GM18508 (cell line): ENCODE results near the gene TBC1D10A.

ENCODE experiments used
- ATAC-seq: cut with Tn5 transposase; IDR thresholded peaks from one replicate; pipeline ENCODE4 v1.9.1; 2021; ENCODE audit warnings: moderate number of reproducible peaks; ENCODE audit not compliant: insufficient read depth, unreplicated experiment

Gene TBC1D10A

GRCh38 chr22:30273711-30274436 is 52.9 kb downstream of the TBC1D10A start:
- no peak for ATAC-seq

- ATAC-seq = no peak
These were observed 53.8 kb downstream of the TBC1D10A start for GRCh38 chr22:30272781-30273601.

- no peak for ATAC-seq
These were observed 55.9 kb downstream of the TBC1D10A start for GRCh38 chr22:30270832-30271231.

- ATAC-seq = no peak
These were observed 58.4 kb downstream of the TBC1D10A start for GRCh38 chr22:30268331-30268730.

- no peak for ATAC-seq
These were observed 59.1 kb downstream of the TBC1D10A start for GRCh38 chr22:30267382-30268302.

- no peak for ATAC-seq
These were observed 60.0 kb downstream of the TBC1D10A start, which contains the start of gene OSM for GRCh38 chr22:30266445-30267381. Gene OSM, minus strand, starts transcription at chr22:30266851. Its CDS starts 52 bp downstream, at chr22:30266799.

- no peak for ATAC-seq
These were observed 60.8 kb downstream of the TBC1D10A start for GRCh38 chr22:30265823-30266444.

GRCh38 chr22:30265131-30265720 is 61.5 kb downstream of the TBC1D10A start:
- ATAC-seq = no peak

- no peak for ATAC-seq
These were observed 62.9 kb downstream of the TBC1D10A start for GRCh38 chr22:30263883-30264282.

GRCh38 chr22:30262917-30263741 is 63.6 kb downstream of the TBC1D10A start:
- no peak for ATAC-seq

- ATAC-seq = no peak
These were observed 64.6 kb downstream of the TBC1D10A start for GRCh38 chr22:30262112-30262511.

- no peak for ATAC-seq
These were observed 65.6 kb downstream of the TBC1D10A start for GRCh38 chr22:30261134-30261533.

- ATAC-seq = no peak
These were observed 66.1 kb downstream of the TBC1D10A start for GRCh38 chr22:30260682-30261081.

- ATAC-seq = no peak
These were observed 66.5 kb downstream of the TBC1D10A start for GRCh38 chr22:30260276-30260675.

GRCh38 chr22:30254314-30254713 is 72.4 kb downstream of the TBC1D10A start:
- ATAC-seq = no peak

GRCh38 chr22:30253205-30253852 is 73.4 kb downstream of the TBC1D10A start:
- no peak for ATAC-seq
